Fibroblast of lung (primary cell): ENCODE data around the gene SLX9. TPM values are rescaled to one million over a fixed set of nuclear protein-coding genes. Genes with fewer than 3 reads are reported as not detected.
A peak's percentile ranks its signal among the peaks of the same experiment; 100 is the strongest.

ENCODE experiments used
- DNase-seq, 2 donors: peaks; one replicate each; pipeline versions ENCODE4 v3.0.0 to v3.0.0-alpha.2; 2010; ENCODE audit warnings: low read depth in 2 of 2
- H2AFZ ChIP-seq: 2 replicates; pipeline ENCODE4 v1.5.1; 2012; ENCODE audit warnings: low read length, control low read depth, inconsistent platforms
- H3K27ac ChIP-seq: 2 replicates; pipeline ENCODE4 v1.5.1; 2011; ENCODE audit warnings: low read length, control low read depth; ENCODE audit not compliant: insufficient read depth
- H3K27me3 ChIP-seq: 2 replicates; pipeline ENCODE4 v1.5.1; 2011; ENCODE audit warnings: mild to moderate bottlenecking, low read length; ENCODE audit not compliant: control insufficient read depth, insufficient read depth
- H3K36me3 ChIP-seq: 2 replicates; pipeline ENCODE4 v1.5.1; 2011; ENCODE audit warnings: low read length; ENCODE audit not compliant: control insufficient read depth, insufficient read depth
- H3K4me1 ChIP-seq: 2 replicates; pipeline ENCODE4 v1.5.1; 2011; ENCODE audit warnings: low read length; ENCODE audit not compliant: control insufficient read depth, insufficient read depth; ENCODE audit errors: extremely low read depth
- H3K4me2 ChIP-seq: 2 replicates; pipeline ENCODE4 v1.5.1; 2011; ENCODE audit warnings: low read length, control low read depth; ENCODE audit not compliant: insufficient read depth; ENCODE audit errors: extremely low read depth
- H3K4me3 ChIP-seq, 4 experiments: fragments of 200-600 bp in 1 of 4; sonication (generic) in 1 of 4; replicated peaks in 1 of 4; 2 replicates each; pipeline ENCODE4 v1.5.1; 2011 to 2016; ENCODE audit warnings: low read length in 4 of 4, low read depth in 3 of 4, mild to moderate bottlenecking in 3 of 4, control low read depth in 2 of 4, inconsistent platforms in 1 of 4, mixed read lengths in 1 of 4; ENCODE audit not compliant: insufficient read depth in 1 of 4; ENCODE audit errors: control extremely low read depth in 1 of 4
- H3K79me2 ChIP-seq: 2 replicates; pipeline ENCODE4 v1.5.1; 2012; ENCODE audit warnings: mild to moderate bottlenecking, low read length, inconsistent platforms; ENCODE audit not compliant: control insufficient read depth, insufficient read depth
- H3K9ac ChIP-seq: 2 replicates; pipeline ENCODE4 v1.5.1; 2011; ENCODE audit warnings: mild to moderate bottlenecking, low read length, control low read depth; ENCODE audit not compliant: insufficient read depth
- H3K9me3 ChIP-seq: 2 replicates; pipeline ENCODE4 v1.5.1; 2012; ENCODE audit warnings: low read depth, low read length; ENCODE audit not compliant: control insufficient read depth, insufficient read depth
- H4K20me1 ChIP-seq: 2 replicates; pipeline ENCODE4 v1.5.1; 2011; ENCODE audit warnings: low read length; ENCODE audit not compliant: control insufficient read depth, insufficient read depth; ENCODE audit errors: extremely low read depth
- EZH2 ChIP-seq: IDR thresholded peaks from 2 replicates; pipeline ENCODE4 v1.5.1; 2012; ENCODE audit warnings: low read length, control low read depth, mild to moderate bottlenecking; ENCODE audit errors: missing control alignments
- polyA plus RNA-seq, 2 donors: library from polyadenylated mRNA; depleted of rRNA in 1 of 2; stranded (reverse) in 1 of 2; unstranded in 1 of 2; fragments of >200 nt; gene quantifications; 2 replicates each; pipeline ENCODE4 v1.2.1, GENCODE V29; 2011 to 2012; ENCODE audit warnings: missing spikeins in 1 of 2
- total RNA-seq: library from RNA; depleted of rRNA; stranded (reverse); fragments of >200 nt; gene quantifications from 2 replicates; pipeline ENCODE4 v1.2.1, GENCODE V29; 2014
- TF ChIP-seq, protein P1 (sequence below), 2 donors: IDR thresholded peaks in 1 of 2; conservative IDR thresholded peaks in 1 of 2; 1 replicate in 1 of 2; 2 replicates in 1 of 2; pipeline ENCODE4 v1.5.1; 2011 to 2012; ENCODE audit warnings: low read length in 2 of 2, control low read depth in 1 of 2, inconsistent platforms in 1 of 2, low read depth in 1 of 2, mild to moderate bottlenecking in 1 of 2

The SLX9 gene
- total and polyA plus RNA-seq, 2 donors (not counting 1 experiment from before 2014, with no cell fraction given): 9.7 to 14.9 TPM

DNA sequence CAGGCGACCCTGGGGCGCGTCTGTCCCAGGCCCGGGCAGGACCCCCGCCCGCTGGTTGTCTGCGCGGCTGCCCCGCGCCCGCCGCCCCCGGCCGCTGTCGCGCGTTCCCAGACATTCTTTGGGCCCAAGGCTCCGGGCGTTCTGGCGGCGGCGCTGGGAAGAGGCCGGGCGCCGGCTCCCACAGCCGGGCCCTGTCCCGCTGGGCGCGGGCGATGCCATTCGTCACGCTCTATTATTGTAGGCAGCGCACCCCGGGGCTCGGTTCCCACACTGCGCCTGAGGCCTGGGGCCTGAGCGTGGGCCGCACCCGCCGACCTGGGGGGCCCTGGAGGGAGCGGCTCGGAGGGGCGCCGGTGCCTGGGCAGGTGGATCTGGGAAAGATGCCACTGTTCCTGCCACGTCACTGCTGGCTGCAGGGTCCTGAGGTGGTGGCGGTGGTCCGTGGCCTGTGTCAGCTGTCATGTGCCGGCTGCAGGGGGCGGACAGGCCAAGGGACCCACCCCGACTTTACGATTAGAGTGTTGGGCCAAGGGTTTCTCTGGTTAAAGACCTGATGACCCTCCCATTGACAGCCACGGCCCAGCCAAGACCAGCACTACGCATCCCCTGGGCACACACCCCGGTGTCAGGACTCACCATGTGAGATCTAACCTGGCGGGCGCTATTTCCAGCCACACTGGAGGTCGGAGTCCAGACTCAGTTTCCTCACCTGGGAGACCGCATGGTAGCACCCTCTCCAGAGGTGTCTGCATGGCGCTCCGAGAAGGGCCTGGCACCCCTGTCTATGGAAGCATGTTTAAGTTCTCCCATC lies 79.5 kb downstream of the SLX9 start:
- TF ChIP-seq, protein P1, sequence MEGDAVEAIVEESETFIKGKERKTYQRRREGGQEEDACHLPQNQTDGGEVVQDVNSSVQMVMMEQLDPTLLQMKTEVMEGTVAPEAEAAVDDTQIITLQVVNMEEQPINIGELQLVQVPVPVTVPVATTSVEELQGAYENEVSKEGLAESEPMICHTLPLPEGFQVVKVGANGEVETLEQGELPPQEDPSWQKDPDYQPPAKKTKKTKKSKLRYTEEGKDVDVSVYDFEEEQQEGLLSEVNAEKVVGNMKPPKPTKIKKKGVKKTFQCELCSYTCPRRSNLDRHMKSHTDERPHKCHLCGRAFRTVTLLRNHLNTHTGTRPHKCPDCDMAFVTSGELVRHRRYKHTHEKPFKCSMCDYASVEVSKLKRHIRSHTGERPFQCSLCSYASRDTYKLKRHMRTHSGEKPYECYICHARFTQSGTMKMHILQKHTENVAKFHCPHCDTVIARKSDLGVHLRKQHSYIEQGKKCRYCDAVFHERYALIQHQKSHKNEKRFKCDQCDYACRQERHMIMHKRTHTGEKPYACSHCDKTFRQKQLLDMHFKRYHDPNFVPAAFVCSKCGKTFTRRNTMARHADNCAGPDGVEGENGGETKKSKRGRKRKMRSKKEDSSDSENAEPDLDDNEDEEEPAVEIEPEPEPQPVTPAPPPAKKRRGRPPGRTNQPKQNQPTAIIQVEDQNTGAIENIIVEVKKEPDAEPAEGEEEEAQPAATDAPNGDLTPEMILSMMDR (conservative IDR thresholded peaks at IDR 0.05 in 1 of 2, IDR thresholded peaks at IDR 0.05 in 1 of 2; ENCODE audit: low read depth in 1 of 2, low read length in 2 of 2): no peak
- no peak for TF ChIP-seq EZH2
- peak in 1 of 2 donors; percentile 34 for DNase-seq
- no peak overlapping the region for H2AFZ ChIP-seq
- H4K20me1 ChIP-seq: no peaks in the 10 kb centered on the region
- H3K36me3 ChIP-seq: no peaks in the 10 kb centered on the region
- H3K27me3 ChIP-seq: no peaks in the 10 kb centered on the region
- H3K4me3 ChIP-seq: no peak overlapping the region
- no peak overlapping the region for H3K4me2 ChIP-seq
- no peaks in the 10 kb centered on the region for H3K9me3 ChIP-seq
- H3K79me2 ChIP-seq: no peaks in the 10 kb centered on the region
- H3K4me1 ChIP-seq: no peaks in the 10 kb centered on the region
- H3K9ac ChIP-seq: no peak overlapping the region
- no peak overlapping the region for H3K27ac ChIP-seq

DNA sequence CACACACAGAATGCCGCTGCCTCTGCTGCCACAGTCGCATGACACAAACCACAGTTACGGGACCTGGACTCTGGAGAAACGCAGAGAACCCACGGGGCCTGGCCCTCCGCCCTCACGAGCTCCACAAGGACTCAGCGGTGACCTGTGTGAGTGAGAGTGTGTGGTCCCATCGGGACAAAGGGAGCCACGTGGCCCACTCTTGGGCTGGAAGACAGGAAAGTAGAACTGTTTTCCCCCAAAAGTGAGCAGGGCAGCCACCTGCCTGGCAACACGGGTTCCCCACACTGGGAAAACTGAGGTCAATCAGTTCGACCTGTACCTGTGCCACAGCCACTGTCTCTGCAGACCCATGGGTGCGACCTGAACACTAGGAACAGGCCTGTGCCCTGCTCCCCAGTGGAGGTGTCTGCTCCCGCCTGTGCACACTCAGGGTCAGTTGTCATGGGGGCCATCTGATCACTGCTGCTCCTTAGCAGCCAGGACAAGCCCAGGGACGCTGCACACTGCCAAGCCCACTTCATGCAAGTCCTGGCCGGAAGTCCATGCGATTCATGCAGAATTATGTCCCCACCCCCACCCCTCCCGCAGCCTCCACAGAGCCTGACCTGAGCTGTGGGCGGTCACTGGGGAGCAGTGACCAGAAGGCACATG lies 80.2 kb downstream of the SLX9 start:
- Histone ChIP-seq H2AFZ (no peak overlapping the region), H3K27me3 (no peaks in the 10 kb centered on the region), H3K36me3 (no peaks in the 10 kb centered on the region), H3K79me2 (no peaks in the 10 kb centered on the region), H3K4me3 (no peak overlapping the region), H3K4me2 (no peak overlapping the region), H3K9me3 (no peaks in the 10 kb centered on the region), H3K9ac (no peak overlapping the region), H3K27ac (no peak overlapping the region), H3K4me1 (no peaks in the 10 kb centered on the region), H4K20me1 (no peaks in the 10 kb centered on the region)
- DNase-seq: no peak
- TF ChIP-seq, protein P1 (conservative IDR thresholded peaks at IDR 0.05 in 1 of 2, IDR thresholded peaks at IDR 0.05 in 1 of 2; ENCODE audit: low read depth in 1 of 2, low read length in 2 of 2): no peak
- TF ChIP-seq EZH2: no peak

DNA sequence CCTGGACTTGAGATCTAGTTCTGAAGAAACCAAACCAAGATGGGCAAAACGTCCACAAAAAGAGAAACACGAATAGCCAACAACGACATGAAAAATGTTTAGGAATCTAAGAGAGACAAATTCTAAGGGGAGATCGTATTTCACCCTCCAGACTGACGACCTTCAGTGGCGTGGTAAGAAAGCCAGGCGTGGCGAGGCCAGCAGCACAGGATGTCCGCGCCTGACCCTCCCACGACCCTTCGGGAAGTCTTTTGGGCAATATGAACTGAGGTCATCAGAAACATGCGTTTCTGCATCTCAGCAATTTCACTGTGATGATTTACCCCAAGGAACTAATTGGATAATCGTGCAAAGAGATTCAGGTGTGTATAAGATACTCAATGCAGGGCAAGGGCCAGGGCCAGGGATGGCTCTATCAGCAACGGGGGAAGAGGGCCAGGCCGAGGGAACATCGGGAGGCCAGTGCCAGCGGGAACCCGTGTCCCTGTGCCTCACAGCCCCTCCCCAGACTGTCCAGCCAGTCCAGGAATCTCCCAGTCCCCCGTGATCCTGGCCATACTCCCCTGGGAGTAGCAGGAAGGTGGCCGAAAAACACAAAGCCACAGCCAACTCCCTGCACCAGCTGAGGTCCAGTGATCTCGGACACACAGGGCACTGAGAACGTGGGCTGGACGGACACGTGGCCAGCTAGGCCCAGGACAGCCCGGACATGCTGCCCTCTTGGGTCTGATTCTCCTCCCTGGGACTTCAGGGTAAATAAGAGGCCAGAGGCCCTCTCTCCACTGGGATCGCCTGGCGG lies 81.0 kb downstream of the SLX9 start:
- no peak overlapping the region for H3K4me2 ChIP-seq

More for the DNA sequence above, 81.0 kb downstream of the SLX9 start:
- H3K79me2 ChIP-seq: no peaks in the 10 kb centered on the region
- H3K9me3 ChIP-seq: no peaks in the 10 kb centered on the region
- H3K4me3 ChIP-seq: no peak overlapping the region
- DNase-seq: peak in 1 of 2 donors; percentile 16
- TF ChIP-seq, protein P1 (conservative IDR thresholded peaks at IDR 0.05 in 1 of 2, IDR thresholded peaks at IDR 0.05 in 1 of 2; ENCODE audit: low read depth in 1 of 2, low read length in 2 of 2): no peak
- no peak for TF ChIP-seq EZH2
- H3K36me3 ChIP-seq: no peaks in the 10 kb centered on the region
- H3K27me3 ChIP-seq: no peaks in the 10 kb centered on the region
- H3K9ac ChIP-seq: no peak overlapping the region
- no peak overlapping the region for H3K27ac ChIP-seq
- H3K4me1 ChIP-seq: no peaks in the 10 kb centered on the region
- H4K20me1 ChIP-seq: no peaks in the 10 kb centered on the region
- no peak overlapping the region for H2AFZ ChIP-seq
